Astrocyte of the cerebellum (primary cell): Measurements from ENCODE around the gene ABCC1.

Experiments
- DNase-seq: peaks from one replicate; pipeline ENCODE4 v3.0.0-alpha.2; 2011; ENCODE audit warnings: low read depth
- H3K4me3 ChIP-seq: 2 replicates; pipeline ENCODE4 v1.5.1; 2011; ENCODE audit warnings: mild to moderate bottlenecking, low read depth, low read length, moderate library complexity
- in situ Hi-C: cut with HindIII; loops from 2 replicates; pipeline ENCODE4 v1.10.0; 2017; ENCODE audit warnings: low sequenced_read_pairs
- TF ChIP-seq, protein P1 (sequence below): IDR thresholded peaks from 2 replicates; pipeline ENCODE4 v1.5.1; 2012; ENCODE audit warnings: low read length, low read depth, moderate library complexity, mild to moderate bottlenecking; ENCODE audit errors: missing control alignments

The ABCC1 gene

DNA sequence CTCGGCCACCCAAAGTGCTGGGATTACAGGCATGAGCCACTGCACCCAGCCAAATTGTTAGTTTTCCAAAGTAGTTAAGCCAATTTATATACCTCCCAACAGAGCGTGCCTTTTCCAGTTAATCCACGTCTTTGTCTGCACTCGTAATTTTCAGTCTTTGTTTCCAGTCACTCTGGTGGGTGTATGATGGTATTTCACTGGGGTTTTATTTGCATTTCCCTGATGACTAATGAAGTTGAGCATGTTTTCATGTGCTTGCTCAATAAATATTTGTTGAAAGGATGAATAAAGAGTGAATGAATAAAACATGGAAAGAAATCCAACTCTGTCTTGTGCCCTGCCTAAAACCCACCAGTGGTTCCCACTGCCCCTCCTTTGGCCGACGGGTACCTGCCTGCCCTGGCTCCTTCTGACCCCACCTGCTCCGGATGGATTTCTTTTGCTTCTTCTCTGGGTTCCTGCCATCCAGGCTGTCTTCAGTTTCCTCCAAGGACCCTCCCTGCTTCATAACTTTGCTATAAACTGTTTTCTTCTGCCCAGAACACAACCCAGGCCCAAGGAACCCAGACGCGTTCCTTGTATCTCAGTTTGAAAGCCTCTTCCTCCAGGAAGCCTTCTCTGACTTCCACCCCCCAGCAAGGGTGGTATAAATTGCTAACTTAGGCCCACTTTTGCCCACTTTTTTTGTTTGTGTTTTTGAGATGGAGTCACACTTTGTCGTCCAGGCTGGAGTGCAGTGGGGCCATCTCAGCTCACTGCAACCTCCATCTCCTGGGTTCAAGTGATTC lies 3.0 kb upstream of the ABCC1 start:
- TF ChIP-seq, protein P1, sequence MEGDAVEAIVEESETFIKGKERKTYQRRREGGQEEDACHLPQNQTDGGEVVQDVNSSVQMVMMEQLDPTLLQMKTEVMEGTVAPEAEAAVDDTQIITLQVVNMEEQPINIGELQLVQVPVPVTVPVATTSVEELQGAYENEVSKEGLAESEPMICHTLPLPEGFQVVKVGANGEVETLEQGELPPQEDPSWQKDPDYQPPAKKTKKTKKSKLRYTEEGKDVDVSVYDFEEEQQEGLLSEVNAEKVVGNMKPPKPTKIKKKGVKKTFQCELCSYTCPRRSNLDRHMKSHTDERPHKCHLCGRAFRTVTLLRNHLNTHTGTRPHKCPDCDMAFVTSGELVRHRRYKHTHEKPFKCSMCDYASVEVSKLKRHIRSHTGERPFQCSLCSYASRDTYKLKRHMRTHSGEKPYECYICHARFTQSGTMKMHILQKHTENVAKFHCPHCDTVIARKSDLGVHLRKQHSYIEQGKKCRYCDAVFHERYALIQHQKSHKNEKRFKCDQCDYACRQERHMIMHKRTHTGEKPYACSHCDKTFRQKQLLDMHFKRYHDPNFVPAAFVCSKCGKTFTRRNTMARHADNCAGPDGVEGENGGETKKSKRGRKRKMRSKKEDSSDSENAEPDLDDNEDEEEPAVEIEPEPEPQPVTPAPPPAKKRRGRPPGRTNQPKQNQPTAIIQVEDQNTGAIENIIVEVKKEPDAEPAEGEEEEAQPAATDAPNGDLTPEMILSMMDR = no peak
- in situ Hi-C loops = no loop called here
- DNase-seq = peak; percentile 56
- no peak overlapping the region for H3K4me3 ChIP-seq

DNA sequence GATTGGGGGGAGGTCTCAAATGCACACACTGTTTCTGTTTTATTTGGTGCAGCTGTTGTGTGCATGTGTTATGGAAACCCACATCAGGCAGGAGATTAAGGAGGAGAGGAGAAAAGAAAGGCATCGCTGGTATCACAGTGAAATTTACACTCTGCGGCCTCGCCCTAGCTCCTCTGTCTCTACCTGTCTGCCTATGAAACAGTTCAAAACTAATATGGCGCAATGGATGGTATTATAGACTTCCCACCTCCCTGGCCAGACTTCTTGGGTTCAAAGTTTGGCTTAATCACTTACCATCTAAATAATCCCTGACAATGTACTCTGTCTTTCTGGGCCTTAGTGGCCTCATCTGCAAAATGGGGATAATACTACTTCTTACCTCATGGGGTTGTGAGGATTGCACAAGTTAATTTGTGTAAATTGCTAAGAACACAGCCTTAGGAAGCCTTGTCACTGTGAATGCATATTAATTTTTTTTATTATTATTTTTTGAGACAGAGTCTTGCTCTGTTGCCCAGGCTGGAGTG lies 1.4 kb upstream of the ABCC1 start:
- DNase-seq = no peak
- TF ChIP-seq, protein P1 = no peak
- in situ Hi-C loops = no loop called here
- H3K4me3 ChIP-seq = no peak overlapping the region

DNA sequence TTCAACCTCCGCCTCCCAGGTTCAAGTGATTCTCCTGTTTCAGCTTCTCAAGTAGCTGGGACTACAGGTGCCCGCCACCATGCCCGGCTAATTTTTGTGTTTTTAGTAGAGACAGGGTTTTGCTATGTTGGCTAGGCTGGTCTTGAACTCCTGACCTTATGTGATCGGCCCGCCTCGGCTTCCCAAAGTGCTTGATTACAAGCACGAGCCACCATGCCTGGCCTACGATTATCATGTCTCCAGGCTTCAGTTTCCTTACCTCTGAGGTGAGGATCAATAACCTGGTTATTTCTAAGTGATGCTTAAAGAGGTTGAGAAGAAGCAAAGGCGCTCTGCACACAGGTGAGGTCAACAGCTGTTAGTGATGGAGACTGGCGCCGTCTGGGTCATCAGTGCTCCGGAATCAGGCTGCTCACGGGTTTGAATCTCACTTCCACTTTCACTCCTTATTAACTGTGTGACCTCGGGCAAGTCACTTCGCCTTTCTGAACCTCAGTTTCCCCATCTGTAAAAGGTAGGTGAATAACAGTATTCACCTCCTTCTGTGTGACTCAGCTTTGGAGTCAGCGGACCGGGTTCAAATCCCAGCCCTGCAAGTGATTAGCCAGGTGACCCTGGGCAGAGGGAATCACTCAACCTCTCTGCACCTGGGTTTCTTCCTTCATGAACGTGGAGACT lies 745 bp upstream of the ABCC1 start:
- TF ChIP-seq, protein P1 = no peak
- DNase-seq = no peak
- in situ Hi-C loops = no loop called here
- H3K4me3 ChIP-seq = peak overlapping the region; percentile 86

DNA sequence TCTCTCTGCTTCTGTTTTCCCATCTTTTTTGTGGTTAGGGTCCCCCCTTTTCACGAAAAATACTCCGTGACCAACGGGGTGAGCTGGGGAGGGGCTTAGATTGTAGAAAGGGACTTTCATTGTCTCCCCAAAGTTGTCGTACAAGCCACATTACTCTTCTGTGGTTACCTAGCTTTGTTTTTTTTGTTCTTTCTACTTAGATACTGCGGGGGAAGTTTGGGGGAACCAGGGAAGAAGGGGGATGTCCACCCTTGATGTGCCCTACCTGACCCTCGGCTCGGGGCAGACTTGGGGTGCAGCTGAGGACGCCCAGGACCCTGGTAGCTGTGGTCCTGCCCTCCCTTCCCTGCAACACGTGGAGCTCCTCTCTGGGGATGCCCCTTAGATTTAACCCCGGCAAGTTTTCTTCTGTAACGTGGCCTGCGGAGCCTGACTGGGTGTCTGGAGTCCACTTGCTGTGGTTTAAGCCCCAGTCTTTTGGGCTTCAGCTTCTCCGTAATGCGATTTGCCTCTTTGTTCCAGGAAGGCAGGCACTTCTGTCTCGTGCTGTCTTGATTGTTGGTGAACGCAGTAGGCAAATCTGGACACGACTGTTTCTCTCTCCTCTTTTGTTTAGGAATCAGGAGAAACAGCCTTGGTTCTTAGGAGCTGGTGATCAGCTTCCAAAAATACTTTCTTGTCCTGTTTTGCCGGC lies 892 bp downstream of the ABCC1 start:
- in situ Hi-C loops = no loop called here

DNA sequence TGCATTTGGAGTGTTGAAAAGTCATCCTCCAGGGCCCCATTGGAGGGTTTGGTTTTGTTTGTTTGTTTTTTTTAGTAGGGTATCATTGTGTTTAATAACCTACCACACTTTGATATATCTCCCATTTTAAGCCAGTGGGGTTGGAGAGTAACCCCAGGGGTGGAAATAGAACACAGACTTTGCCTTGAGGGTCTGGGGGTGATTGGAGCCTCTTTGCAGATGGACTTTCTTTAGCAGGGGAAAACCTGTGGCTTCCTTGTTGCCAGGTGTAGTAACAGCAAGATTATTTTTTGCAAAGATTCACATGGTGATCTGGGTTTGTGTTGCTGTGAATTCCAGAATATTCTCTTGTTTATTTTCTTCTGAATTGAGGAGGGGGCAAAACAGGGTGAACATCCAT lies 1.5 kb downstream of the ABCC1 start:
- DNase-seq = no peak
- TF ChIP-seq, protein P1 = no peak
- in situ Hi-C loops = no loop called here
- H3K4me3 ChIP-seq = peak overlapping the region; percentile 86

More for the DNA sequence above, 892 bp downstream of the ABCC1 start:
- no peak for DNase-seq
- H3K4me3 ChIP-seq = peak overlapping the region; percentile 86
- TF ChIP-seq, protein P1 = no peak

DNA sequence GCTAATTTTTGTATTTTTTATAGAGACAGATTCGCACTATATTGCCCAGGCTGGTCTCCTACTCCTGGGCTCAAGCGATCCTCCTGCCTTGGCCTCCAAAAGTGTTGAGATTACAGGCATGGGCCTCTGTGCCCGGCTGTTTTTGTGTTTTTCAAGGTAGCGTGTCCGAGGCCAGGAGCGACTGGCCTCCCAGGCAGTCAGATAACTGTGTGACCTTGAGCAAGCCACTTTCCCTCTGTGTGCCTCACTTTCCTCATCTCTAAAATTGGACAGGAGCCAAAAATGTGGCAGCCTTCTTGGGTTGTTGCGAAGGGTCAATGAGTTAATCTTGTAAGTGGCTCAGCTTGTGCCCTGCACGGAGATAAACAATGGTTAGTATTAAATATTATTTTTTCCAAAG lies 2.4 kb downstream of the ABCC1 start:
- in situ Hi-C loops = no loop called here
- DNase-seq = no peak
- TF ChIP-seq, protein P1 = no peak
- H3K4me3 ChIP-seq = peak overlapping the region; percentile 86
